Measurements from ENCODE around the gene JMY.
"Not testable (repeated sequence)": the region's sequence is repeated elsewhere in the genome, so short reads cannot be mapped to it uniquely, and the experiment has no call there.

The JMY gene

DNA sequence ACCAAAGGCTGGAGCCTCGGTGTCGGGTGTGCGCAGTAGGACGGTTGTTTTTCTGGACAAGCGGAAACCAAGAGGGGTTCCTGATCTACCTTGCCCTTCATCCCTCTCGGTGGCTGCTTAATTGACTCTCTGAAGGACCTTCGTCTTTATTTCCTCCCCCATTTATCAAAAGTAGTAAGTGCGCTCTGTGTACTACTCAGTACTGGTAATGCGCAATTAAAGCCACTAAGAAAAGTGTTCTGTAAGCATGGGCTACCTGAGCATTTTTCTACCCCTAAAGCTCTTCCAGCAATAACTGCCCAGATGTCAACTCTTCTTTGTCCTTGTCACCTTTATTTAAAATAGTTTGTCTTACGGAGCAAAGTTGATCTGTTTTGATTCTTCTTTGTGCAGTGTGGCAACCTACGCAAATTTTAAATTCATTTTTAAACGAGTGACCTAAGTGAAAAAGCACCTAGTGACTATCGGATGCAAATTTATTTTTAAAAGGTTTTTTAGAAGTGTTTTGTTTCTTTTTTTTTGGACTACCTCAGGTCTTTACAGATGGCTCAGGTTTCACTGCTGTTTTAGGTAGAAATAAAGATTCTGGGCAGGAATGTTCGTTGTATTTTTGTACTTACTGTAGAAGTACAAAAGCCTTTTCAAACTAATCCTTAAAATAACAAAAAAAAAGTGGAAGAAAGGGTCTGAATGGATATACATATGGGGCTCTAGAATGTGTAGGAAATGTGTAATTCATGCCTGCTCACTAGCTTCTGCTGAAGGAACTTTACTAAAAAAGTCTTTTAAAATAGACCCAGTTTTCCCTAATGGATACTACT lies 2.0 kb downstream of the JMY start:
- no peak for DNase-seq

DNA sequence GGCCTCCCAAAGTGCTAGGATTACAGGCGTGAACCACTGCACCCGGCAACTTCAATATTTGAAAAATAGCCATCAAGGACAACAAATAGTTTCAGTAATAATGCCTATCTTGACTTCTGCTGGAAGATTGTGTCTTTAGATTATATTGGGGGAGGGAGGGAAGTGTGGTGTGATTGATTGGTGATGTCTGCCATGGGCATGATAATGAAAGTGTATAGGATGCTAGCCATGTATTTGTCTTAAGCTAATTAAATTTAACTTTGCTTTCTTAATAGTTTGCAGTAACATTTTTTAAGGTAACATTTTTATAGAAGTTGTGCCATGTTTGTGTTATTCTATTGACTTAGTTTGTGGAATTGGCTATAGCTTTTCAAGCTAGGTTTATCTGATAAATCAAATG lies 4.6 kb downstream of the JMY start:
- no peak for DNase-seq

DNA sequence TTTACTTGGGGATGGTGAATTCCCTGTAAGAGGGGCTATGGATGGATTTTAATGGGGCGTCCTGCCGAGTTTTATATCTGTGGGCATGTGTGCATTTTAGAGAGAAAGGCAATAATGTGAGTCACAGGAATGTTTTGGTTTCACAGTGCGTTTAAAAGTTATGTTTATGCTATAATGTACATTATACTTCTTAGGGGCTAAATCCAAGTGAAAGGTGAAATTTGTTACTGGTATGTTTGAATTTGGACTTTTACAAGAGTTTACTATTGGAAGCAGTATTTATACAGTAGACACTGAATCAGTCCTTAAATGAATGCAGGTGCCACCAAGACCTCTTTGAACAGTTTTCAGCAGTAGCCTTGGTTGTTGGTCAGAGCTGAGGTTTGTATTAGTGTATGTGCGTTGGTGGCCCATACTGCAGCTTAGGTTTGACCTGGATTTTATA lies 5.6 kb downstream of the JMY start:
- DNase-seq, result no peak

DNA sequence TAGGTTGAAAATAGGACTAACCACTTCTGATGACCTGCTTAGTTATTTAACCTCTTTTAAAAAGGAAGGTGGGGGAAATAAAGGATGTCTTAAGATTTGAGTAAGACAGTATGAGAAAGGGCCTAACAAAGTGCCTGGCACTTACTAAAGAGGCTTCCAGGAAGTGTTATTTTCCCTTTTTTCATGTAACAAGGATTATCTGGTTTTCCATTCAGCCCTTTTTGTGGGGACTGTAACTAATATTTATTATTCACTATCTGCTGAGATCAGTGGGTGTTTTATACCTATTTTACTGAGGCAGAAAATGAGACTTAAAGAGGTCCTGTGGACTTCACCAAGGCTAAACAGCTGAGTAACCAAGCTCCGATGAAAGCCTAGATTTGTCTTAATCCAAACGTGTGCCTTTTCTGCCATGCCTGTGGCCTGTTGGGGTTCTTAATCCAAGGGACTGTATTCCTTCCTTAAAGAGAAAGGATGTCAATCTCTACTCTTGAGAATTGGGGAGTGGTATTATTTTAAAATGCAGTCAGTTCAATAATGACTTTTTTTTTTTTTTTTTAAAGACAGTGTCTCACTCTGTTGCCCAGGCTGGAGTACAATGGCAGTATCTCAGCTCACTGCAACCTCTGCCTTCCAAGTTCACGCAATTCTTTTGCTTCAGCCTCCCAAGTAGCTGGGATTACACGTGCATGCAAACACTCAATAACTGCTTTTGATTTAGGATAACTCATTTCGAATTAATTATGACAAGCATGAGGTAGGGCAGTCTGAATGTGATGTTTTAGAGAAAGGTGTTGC lies 6.5 kb downstream of the JMY start:
- DNase-seq, result no peak

DNA sequence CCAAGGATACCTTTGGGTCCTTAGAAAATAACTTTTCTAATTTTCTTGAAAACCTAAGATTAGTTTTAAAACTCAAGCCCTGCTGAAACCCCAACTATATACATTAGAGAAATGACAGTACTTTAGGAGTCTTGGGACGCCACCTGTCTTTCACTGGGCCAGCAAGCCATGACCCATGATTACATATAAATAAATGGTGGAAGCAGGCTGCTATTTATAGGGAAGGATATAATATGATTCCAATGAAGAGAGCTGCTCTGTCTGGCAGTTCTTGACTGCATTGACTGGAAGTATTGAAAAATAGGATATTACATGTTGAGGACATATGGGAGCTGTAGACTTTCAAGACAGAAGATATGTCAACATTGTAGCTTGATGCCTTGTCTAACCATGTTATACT lies 7.3 kb downstream of the JMY start:
- no peak for DNase-seq

DNA sequence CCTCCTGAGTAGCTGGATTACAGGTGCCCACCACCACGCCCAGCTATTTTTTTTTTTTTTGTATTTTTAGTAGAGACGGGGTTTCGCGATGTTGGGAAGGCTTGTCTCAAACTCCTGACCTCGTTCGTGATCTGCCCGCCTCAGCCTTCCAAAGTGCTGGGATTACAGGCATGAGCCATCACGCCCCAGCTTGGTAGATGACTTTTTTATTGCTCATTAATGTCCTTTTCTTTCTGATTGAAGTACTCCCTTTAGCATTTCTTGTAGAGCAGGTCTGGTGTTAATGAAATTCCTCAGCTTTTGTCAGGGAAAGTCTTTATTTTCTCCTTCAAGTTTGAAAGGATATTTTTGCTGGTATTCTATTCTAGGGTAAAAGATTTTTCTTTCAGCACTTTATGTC lies 18.1 kb downstream of the JMY start:
- DNase-seq, result not testable (repeated sequence)

DNA sequence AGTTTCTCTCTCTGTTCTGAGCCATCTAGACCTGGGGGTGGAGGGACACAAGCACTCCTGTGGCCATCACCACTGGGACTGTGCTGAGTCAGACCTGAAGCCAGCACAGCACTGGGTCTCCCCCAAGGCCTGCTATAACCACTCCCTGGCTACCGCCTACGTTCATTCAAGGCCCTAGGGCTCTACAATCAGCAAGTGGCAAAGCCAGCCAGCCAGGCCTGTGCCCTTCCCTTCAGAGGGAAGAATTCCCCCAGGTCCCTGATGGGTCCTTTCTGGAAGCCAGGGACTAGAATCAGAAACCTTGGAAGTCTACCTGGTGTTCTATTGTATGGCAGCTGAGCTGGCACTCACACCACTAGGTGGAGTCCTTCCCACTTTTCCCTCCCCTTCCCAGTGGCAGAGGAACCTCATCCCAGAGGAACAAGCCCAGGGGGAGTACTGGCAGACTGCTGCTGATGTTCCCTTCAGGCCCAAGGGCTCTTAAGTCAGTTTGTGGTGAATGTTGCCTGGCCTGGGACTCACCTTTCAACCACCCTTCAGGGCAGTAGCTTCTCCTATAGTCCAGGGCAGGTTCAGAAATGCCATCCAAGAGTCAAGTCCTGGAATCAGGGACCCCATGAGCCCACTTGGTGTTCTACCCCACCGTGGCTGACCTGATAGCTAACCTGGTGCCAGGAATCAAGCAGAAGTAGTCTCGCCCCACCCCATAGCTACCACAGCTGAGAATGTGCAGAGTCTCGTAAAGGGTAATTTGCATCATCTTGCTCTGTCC lies 20.0 kb downstream of the JMY start:
- no peak for DNase-seq

DNA sequence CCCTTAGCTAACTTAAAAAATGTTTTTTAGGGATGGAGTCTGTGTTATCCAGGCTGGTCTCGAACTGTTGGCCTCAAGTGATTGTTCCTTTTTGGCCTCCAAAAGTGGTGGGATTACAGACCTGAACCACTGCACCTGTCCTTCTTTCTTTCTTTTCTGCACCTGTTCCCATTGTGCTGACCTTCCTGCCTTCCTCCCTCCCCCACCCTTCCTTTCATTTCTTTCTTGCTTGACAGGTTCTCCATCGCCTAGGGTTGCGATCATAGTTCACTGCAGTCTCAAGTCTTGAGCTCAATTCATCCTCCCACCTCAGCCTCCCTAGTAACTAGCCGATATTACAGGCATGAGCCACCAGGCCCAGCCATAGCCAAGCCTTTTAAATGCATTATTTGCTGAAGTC lies 20.6 kb downstream of the JMY start:
- DNase-seq, result no peak

DNA sequence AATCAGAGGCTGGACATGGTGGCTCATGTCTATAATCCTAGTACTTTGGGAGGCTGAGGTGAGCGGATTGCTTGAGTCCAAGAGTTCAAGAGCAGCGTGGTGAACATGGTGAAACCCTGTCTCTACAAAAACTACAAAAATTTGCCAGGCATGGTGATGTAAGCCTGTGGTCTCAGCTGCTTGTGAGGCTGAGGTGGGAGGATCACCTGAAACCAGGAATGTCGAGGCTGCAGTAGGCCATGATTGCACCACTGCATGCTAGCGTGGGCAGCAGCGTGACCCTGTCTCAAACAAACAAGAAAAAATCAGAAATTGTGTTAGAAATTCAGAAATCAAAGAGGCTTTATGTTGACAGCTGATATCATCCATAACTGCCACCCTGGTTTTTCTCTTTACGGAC lies 21.4 kb downstream of the JMY start:
- no peak for DNase-seq

DNA sequence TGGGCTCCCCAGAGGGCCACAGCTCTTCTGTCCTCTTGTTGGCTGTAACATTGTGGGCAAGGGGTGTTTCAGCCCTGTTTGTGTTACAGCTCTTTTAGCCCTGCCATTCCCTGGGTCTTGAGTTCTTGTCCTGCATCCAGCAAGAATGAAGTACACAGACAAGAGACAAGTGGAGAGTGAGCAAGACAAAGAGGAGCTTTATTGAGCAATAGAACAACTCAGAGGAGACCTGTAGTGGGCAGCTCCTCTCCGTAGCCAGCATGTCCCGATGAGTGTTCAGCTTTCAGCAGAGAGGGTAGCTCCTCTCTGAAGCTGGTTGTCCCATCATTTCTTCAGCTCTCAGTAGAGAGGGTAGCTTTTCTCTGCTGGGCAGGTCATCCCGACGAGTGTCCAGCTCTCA lies 22.9 kb downstream of the JMY start:
- DNase-seq, result no peak

DNA sequence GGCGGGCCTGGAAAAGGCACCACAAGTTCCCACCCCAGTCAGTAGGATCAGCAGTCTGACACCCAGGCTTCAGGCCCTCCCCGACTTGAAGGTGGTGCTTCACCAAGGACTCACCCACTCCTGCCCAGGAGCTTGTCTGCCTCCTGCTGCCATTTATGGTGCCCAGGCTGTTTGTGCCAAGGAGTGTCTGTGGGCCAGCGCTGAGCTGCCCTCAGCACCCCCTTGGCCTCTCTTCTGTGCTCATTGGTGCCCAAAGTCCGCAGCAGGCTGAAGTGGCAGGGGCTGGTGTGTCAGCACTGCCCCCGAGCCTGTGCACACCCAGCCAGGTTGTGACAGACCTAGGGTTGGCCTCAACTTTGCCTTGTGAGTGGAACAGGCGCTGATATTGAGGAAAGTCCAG lies 23.5 kb downstream of the JMY start:
- no peak for DNase-seq

DNA sequence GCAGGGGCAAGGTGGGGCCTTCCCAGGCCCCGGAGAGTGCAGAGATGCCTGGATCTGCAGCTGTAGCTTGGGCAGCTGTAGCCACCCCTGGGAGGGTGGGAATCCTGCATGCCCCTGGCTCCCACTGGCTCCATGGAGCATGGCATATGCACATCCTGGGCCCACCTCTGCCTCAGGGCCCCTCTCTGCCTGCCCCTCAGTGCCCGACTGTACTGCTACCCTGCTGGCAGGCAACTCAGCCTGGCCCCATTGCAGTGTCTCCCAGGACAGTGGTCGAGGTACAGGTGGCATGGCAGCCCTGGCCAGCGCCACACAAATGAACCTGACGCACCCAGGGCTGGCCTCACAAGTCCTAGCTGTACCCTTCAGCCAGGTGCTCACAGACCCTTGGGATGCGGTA lies 23.9 kb downstream of the JMY start:
- no peak for DNase-seq

DNA sequence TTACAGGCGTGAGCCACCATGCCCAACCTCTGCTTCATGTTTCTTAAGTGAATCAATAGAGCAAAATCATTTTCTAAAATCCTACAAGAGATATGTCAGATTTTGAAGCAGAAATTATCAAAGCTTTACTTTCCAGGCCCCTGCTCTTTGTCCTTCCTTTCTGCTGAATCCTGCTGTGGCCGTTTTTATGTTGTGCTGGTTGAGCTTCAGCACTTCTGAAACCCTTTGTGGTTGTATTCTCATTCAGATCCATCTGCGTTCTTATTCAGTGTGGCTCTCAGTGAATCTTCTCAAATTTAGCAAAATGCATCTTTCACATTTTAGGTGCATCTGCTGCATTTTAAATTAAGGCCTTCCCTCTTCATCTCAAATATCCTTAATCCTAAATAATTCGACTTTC lies 26.0 kb downstream of the JMY start:
- no peak for DNase-seq

DNA sequence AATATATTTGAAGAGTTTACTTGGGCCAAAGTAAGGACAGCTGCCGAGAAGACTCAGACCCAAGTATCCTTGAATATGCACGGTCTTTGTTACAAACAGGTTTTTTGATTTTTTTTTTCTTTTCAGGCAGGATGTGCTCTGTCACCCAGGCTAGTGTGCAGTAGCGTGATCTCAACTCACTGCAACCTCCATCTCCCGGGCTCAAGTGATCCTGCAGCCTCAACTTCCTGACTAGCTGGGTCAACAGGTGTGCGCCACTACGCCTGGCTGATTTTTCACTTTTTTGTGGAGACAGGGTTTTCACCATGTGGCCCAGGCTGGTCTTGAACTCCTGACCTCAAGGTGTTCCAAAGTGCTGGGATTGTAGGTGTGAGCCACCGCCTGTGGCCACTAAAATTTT lies 27.4 kb downstream of the JMY start:
- no peak for DNase-seq

DNA sequence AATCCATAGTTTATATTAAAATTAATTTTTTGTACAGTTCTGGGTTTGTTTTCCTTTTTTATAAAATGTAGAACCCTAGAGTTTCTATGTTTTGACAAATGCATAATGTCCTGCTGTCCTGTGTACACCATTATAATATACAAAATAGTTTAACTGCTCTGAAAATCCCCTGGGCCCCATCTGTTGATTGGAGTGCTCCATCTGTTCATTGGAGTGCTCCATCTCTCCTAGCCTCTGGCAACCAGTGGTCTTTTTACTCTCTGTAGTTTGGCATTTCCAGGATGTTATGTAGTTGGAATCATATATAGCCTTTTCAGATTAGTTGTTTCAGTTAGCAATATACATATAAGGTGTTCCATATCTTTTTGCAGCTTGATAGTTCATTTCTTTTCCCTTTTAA lies 31.2 kb downstream of the JMY start:
- DNase-seq, result no peak

DNA sequence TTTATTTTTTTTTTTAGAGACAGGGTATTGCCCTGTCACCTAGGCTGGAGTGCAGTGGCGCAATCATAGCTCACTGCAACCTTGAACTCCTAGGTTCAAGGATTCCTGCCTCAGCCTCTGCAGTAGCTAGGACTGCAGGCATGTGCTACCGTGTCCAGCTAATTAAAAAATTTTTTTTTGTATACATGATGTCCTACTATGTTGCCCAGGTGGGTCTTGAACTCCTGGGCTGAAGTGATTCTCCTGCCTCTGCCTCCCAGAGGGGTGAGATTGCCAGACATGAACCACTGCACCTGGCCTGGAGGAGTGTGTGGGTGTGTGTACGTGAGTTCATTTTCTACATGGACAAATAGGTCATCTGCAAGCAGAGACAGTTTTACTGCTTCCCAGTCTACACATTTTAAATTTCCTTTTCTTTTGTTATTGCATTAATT lies 33.8 kb downstream of the JMY start:
- DNase-seq, result no peak

DNA sequence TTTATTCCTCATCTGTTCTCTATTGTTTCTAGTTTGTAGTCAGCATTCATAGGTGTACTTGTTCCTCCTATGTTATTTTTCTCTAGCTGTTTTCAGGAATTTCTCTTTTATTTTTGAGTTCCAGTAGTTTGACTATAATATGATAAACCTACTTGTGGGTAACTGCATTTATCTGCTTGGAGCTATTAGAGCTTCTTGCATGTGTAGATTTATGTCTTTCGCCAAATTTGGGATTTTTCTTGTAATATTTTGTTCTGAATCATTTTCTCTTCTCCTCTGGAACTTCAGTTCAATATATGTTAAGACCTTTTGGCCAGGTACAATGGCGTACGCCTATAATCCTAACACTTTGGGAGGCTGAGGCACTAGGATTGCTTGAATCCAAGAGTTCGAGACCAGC lies 37.4 kb downstream of the JMY start:
- DNase-seq, result no peak

DNA sequence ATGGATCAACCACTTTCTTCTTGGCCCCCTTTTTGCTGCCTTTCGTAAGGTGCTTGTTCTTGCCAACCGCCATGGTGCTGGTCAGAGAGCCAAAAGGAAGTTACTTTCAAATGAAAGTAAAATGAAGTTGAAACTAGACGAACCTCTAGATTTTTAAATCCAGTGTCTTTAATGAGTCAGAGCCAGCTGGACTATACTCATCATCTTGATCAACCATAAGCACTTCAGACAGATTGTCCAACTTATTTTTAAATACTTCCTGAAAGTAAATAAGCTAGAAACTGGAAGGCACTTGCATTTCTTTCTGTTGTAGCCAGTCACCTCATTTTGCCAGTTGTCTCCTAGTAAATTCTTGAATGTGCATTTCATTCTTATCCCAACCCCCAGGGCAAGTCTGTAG lies 48.9 kb downstream of the JMY start:
- DNase-seq, result no peak

DNA sequence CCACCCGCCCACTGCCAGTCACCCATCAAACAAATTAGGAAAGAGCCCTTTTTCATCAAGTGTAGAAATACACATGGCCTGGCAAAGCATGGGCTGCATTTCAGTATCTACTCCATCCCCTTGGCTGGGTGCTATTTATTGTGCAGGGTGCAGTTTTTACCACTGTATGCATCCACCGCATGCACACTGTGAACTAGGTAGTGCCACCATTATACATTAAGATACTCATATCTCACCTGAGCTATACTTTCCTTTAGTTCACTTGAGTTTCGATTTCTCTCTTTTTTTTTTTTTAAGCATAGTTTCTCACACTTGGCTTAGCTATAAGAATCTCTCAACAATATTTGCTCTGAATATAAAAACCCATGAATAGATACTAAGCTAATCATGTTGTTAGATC lies 49.4 kb downstream of the JMY start:
- DNase-seq, result no peak

DNA sequence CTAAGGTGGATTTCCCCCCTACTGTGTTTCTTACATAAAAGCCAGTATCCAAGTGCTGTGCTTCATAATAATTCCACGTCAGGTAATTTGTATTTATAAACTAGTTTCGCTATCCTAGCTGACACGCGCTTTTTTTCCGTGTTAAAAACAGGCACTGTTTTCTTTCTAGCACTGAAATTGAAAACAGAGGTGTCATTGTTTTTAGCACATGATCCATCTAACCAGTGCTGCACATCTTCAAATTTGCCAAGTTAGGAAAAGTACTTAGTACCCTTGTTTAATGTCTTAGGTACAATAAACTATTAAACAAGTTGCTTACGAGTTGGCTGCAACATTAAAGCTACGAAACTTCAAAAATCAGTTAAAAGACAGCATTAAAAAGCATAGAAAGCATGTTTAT lies 49.9 kb downstream of the JMY start:
- DNase-seq, result no peak

DNA sequence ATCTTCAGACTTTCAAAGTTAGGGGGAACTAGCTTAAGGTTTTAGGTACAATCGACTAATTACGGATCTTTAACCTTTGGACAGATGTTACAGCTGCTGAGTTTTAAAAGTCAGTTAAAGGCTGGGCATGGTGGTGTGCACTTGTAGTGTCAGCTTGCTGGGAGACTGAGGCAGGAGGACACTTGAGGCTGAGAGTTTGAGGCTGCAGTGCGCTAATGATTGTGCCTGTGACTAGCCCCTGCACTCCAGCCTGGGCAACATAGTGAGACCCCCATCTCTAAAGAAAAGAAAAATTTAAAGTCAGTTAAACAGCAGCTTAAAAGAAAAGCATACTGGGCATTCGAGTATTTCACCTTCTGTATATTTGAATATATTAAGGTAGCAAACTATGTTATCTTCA lies 51.4 kb downstream of the JMY start:
- no peak for DNase-seq

DNA sequence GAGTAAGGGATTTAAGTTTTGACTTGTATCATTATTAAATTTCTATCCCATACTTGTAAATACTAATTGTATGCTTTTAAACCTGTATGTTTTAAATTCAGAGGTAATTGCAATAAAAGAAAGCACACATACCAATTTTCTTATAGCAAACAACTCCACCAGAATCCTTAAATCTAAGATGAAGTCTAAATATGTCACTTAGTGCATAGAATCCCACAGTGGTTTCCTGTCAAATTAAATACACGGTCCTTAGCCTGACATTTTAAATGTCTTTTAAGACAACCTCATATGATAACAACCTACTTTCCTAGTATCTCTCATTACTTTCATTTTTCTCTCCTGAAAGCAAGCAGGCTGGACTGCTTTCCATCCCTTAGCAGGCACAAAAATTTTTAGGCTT lies 52.0 kb downstream of the JMY start:
- DNase-seq, result no peak

DNA sequence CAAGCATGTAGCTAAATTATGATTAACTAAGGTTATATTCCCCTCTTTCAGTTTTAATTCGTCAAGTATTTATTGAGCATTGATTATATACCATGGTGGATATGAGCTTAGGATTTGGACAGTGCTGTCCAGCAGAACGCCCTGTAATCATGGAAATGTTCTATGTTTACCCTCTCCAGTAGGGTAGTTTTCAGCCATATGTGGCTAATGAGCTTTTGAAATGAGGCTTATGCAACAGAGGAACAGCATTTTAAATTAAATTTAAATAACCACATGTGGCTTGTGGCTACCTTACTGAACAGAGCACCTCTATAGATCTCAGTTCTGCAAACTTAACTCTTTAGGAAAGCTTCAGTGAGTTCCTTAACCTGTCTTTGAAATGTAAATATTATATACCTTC lies 59.1 kb downstream of the JMY start:
- no peak for DNase-seq

DNA sequence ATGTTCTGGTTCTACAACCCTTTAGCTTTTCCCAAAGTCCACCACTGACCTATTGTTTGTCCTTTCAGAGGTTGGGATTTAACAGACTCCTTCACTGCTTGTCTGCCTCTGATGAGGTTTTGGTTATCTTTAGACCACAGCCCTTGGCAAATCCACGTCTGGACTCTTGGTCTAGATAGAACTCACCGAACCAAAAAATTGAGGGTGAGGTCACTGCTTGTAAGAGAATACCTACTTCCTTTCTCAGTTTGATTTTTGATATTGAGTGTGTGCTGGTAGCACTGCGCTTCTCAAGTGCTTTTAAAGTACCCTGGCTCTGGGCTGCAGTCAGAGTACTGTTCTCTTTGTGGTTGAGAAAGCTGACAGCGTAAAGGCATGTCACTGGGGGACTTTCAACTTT lies 61.7 kb downstream of the JMY start:
- no peak for DNase-seq

All from activated CD4-positive, CD25-positive, alpha-beta regulatory T cell treated with anti-CD3 and anti-CD28 coated beads, Interleukin-2, amount 50 U/mL, for 72 hours (primary cell).